Smooth muscle cell (in vitro differentiated cells): ENCODE results near the gene ZNFX1. TPM values are rescaled to one million over a fixed set of nuclear protein-coding genes. Genes with fewer than 3 reads are reported as not detected.

Experiments used
- DNase-seq: peaks from one replicate; lab custom pipeline; 2025; ENCODE audit not compliant: unreplicated experiment; lab: John Stamatoyannopoulos, UW
- H2AFZ ChIP-seq: fragments of 200-600 bp; sonication (generic); 2 replicates; pipeline ENCODE4 v1.6.0; 2016; ENCODE audit warnings: antibody characterized with exemption, low read depth, mild to moderate bottlenecking
- H3F3A ChIP-seq: fragments of 200-600 bp; sonication (generic); 2 replicates; pipeline ENCODE4 v1.6.0; 2017; ENCODE audit warnings: antibody characterized with exemption, low read depth
- H3K27ac ChIP-seq: fragments of 200-600 bp; sonication (generic); 2 replicates; pipeline ENCODE4 v1.5.1; 2016; ENCODE audit warnings: low read depth, mild to moderate bottlenecking
- H3K27me3 ChIP-seq: fragments of 200-600 bp; sonication (generic); 2 replicates; pipeline ENCODE4 v1.6.1; 2016; ENCODE audit warnings: low read depth, mild to moderate bottlenecking
- H3K36me3 ChIP-seq: fragments of 200-600 bp; sonication (generic); 2 replicates; pipeline ENCODE4 v1.5.1; 2016; ENCODE audit warnings: low read depth
- H3K4me1 ChIP-seq: fragments of 200-600 bp; sonication (generic); 2 replicates; pipeline ENCODE4 v1.5.1; 2016; ENCODE audit warnings: low read depth
- H3K4me2 ChIP-seq: fragments of 200-600 bp; sonication (generic); 2 replicates; pipeline ENCODE4 v1.6.0; 2016; ENCODE audit warnings: mild to moderate bottlenecking
- H3K4me3 ChIP-seq: fragments of 200-600 bp; sonication (generic); 2 replicates; pipeline ENCODE4 v1.5.1; 2016; ENCODE audit warnings: mild to moderate bottlenecking
- H3K79me2 ChIP-seq: fragments of 200-600 bp; sonication (generic); 2 replicates; pipeline ENCODE4 v1.6.0; 2016; ENCODE audit warnings: low read depth, mild to moderate bottlenecking
- H3K9ac ChIP-seq: fragments of 200-600 bp; sonication (generic); 2 replicates; pipeline ENCODE4 v1.6.0; 2016; ENCODE audit warnings: low read depth
- H3K9me3 ChIP-seq: fragments of 200-600 bp; sonication (generic); replicated peaks from 2 replicates; pipeline ENCODE4 v1.5.1; 2016; ENCODE audit warnings: low read depth
- H4K20me1 ChIP-seq: fragments of 200-600 bp; sonication (generic); 2 replicates; pipeline ENCODE4 v1.6.0; 2016; ENCODE audit warnings: low read depth
- WGBS: methylation state at CpG from one replicate; pipeline ENCODE4 v1.1.7; 2016; ENCODE audit warnings: low lambda C conversion rate; 5-methylcytosine and 5-hydroxymethylcytosine counted together
- polyA plus RNA-seq: library from polyadenylated mRNA; unstranded; fragments of >200 nt; fragmentation: Nextera tagmentation; extraction: Ambion mirVana; gene quantifications from 2 replicates; pipeline ENCODE4 v1.2.1, GENCODE V29; 2016
- total RNA-seq: library from RNA; depleted of rRNA; stranded (reverse); fragments of >200 nt; gene quantifications from 2 replicates; pipeline ENCODE4 v1.2.3, GENCODE V29; 2014
- TF ChIP-seq, protein P1 (sequence below): fragments of 200-600 bp; sonication (generic); IDR thresholded peaks from 2 replicates; pipeline ENCODE4 v1.5.1; 2017; ENCODE audit warnings: borderline replicate concordance, mild to moderate bottlenecking, antibody characterized with exemption; ENCODE audit not compliant: insufficient read depth, poor library complexity, severe bottlenecking

Gene ZNFX1
- total and polyA plus RNA-seq, 2 experiments from 2014 or later = 15.9 to 16.4 TPM

DNA sequence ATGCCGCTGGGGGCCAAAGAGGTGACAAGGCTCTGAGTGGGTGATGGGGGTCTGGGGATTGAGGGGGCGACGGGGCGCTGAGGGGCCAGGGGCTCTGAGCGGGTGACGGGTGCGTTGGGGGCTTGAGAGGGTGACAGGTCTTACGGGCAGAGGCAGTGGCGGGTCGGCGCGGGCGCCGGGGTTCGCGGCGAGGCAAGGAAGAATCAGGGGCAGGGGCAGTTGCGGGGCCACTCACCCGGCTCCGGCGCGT lies 146 bp downstream of the ZNFX1 start:
- no peak for DNase-seq
- peak overlapping the region; percentile 72 for H3K4me3 ChIP-seq
- no peaks in the 10 kb centered on the region for H3K27me3 ChIP-seq
- peak overlapping the region; percentile 82 for H3K9ac ChIP-seq
- H3K4me1 ChIP-seq = peaks cover 32% of the 10 kb centered on the region
- peaks cover 16% of the 10 kb centered on the region for H3F3A ChIP-seq
- peaks cover 3% of the 10 kb centered on the region for H3K36me3 ChIP-seq
- H3K79me2 ChIP-seq = peaks cover 76% of the 10 kb centered on the region
- TF ChIP-seq, protein P1, sequence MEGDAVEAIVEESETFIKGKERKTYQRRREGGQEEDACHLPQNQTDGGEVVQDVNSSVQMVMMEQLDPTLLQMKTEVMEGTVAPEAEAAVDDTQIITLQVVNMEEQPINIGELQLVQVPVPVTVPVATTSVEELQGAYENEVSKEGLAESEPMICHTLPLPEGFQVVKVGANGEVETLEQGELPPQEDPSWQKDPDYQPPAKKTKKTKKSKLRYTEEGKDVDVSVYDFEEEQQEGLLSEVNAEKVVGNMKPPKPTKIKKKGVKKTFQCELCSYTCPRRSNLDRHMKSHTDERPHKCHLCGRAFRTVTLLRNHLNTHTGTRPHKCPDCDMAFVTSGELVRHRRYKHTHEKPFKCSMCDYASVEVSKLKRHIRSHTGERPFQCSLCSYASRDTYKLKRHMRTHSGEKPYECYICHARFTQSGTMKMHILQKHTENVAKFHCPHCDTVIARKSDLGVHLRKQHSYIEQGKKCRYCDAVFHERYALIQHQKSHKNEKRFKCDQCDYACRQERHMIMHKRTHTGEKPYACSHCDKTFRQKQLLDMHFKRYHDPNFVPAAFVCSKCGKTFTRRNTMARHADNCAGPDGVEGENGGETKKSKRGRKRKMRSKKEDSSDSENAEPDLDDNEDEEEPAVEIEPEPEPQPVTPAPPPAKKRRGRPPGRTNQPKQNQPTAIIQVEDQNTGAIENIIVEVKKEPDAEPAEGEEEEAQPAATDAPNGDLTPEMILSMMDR = no peak
- peak overlapping the region; percentile 87 for H3K4me2 ChIP-seq
- 0% methylated on average over 2 of the region's 22 CpGs for WGBS
- peak overlapping the region; percentile 97 for H3K27ac ChIP-seq
- no peak overlapping the region for H2AFZ ChIP-seq
- H3K9me3 ChIP-seq = no peaks in the 10 kb centered on the region
- H4K20me1 ChIP-seq = peaks cover 63% of the 10 kb centered on the region

DNA sequence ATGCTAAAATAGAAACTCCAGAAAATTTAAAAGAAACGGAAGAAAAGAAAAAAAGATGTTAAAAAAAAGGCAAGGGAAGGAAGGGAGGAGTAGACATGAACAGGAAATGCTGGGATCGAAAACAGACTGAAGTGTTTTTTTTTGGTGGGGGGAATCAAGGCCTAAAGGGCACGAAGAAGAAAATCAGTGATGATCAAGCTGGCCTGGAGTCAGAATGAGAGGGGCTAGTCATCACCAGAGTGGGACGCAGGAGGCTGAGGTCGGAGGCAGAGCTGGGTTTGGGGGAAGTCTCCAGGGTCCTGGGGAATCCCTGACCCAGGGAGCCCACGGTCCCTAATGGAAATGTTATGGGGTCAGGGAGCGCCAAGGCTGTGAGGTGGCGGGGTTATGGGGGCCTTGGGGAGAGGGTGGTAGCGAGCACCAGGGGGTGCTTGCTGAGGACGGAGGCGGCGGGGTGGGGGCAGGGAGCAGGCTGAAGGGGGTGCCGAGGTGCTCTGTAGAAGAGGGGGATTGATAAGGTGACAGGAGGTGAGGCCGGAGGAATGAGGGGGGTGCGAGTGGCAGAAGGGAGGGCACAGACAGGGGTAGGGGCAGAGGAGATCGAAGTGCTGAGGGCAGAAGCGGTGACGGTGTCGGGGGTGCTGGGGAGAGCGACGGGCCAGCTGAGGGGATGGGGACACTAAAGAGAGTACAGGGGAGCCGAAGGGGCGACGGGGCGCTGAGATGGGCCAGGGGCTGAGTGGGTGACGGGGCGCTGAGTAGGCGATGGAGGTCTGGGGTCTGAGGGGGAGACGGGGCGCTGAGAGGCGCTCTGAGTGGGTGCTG lies 684 bp downstream of the ZNFX1 start:
- 3% methylated on average over 10 of the region's 31 CpGs for WGBS
- Histone ChIP-seq H3F3A (peaks cover 11% of the 10 kb centered on the region), H3K4me1 (peaks cover 26% of the 10 kb centered on the region), H3K27ac (peak overlapping the region; percentile 97), H3K4me3 (peak overlapping the region; percentile 72), H3K27me3 (no peaks in the 10 kb centered on the region), H3K36me3 (peaks cover 5% of the 10 kb centered on the region), H3K9me3 (no peaks in the 10 kb centered on the region), H2AFZ (no peak overlapping the region), H4K20me1 (peaks cover 58% of the 10 kb centered on the region), H3K4me2 (peak overlapping the region; percentile 87), H3K79me2 (peaks cover 76% of the 10 kb centered on the region), H3K9ac (peak overlapping the region; percentile 82)
- no peak for DNase-seq
- TF ChIP-seq, protein P1 = no peak

DNA sequence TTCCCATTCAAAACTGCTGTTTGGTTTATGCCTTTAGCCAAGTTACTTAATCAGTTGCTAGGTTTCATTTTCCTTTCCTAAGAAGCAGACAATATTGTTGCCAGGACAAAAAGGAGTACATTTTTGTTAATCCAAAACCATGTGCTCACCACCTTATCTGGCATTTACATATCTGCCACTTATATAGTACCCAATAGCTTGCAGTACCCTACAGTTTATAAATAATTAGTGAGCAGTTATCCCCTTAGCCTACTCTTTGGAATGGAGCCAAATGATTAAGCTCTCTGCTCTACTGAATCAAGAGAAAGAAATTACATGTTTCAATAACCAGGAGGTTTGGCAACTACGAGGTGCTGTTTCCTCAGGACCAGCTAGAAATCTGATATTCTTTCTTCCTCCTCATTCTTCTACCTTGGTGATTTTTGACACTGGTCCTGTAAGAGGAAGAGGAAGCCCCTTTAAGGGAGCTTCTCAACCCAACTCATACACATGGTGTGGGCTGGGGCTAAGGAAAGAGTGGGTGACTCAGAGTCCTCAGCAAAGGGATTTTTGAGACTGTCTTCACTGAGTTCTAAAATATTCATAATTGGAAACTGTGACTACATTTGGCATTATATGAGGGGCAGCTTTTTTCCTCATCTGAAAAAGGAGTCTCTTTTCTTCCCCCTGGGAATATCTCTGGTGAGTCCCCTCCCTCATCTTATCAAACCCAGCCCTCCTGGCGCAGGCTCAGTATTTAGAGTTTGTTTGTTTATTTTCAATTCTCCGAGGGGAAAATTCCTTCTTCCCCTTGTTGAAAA lies 1.5 kb downstream of the ZNFX1 start:
- Histone ChIP-seq H3K36me3 (peaks cover 9% of the 10 kb centered on the region), H3F3A (peaks cover 11% of the 10 kb centered on the region), H4K20me1 (peaks cover 51% of the 10 kb centered on the region), H3K9me3 (no peaks in the 10 kb centered on the region), H3K4me1 (peaks cover 19% of the 10 kb centered on the region), H3K27ac (peak overlapping the region; percentile 97), H3K4me2 (peak overlapping the region; percentile 87), H3K9ac (peak overlapping the region; percentile 82), H3K79me2 (peaks cover 76% of the 10 kb centered on the region), H3K4me3 (peak overlapping the region; percentile 72), H2AFZ (no peak overlapping the region), H3K27me3 (no peaks in the 10 kb centered on the region)
- WGBS = 22% methylated on average over 3 of the region's 3 CpGs
- TF ChIP-seq, protein P1 = no peak
- no peak for DNase-seq
